Activated CD4-positive, alpha-beta T cell treated with anti-CD3 and anti-CD28 coated beads, Interleukin-2, amount 10 ng/mL, durations not matched to agents 24 days and 14 days (primary cell): ENCODE data around the gene VSTM2L. TPM values are rescaled to one million over a fixed set of nuclear protein-coding genes. Genes with fewer than 3 reads are reported as not detected.

ENCODE experiments used
- DNase-seq: peaks from one replicate; pipeline ENCODE4 v3.0.0; 2022
- H3K27ac Mint-ChIP-seq: one replicate; pipeline ENCODE4 v1.8.0; 2022; ENCODE audit warnings: mild to moderate bottlenecking, mixed read lengths
- H3K27me3 Mint-ChIP-seq: one replicate; pipeline ENCODE4 v1.8.0; 2022; ENCODE audit warnings: mixed read lengths
- H3K36me3 Mint-ChIP-seq: one replicate; pipeline ENCODE4 v1.8.0; 2022; ENCODE audit warnings: low read depth, mild to moderate bottlenecking, mixed read lengths
- H3K4me1 Mint-ChIP-seq: one replicate; pipeline ENCODE4 v1.8.0; 2021; ENCODE audit warnings: mixed read lengths
- H3K4me3 Mint-ChIP-seq: one replicate; pipeline ENCODE4 v1.8.0; 2022; ENCODE audit warnings: mild to moderate bottlenecking, moderate library complexity, mixed read lengths
- H3K9me3 Mint-ChIP-seq: one replicate; pipeline ENCODE4 v1.8.0; 2021; ENCODE audit warnings: mixed read lengths
- intact Hi-C: fragments of 100-400 bp; cut with micrococcal nuclease; formaldehyde crosslinking; loops from one replicate; pipeline ENCODE4 v1.15.1; 2023
- total RNA-seq: library from RNA; stranded (reverse); gene quantifications from 2 replicates; pipeline ENCODE4 v1.2.3, GENCODE V29; 2022

Gene VSTM2L
- total RNA-seq, 1 donor from 2014 or later: 0.09 TPM

DNA sequence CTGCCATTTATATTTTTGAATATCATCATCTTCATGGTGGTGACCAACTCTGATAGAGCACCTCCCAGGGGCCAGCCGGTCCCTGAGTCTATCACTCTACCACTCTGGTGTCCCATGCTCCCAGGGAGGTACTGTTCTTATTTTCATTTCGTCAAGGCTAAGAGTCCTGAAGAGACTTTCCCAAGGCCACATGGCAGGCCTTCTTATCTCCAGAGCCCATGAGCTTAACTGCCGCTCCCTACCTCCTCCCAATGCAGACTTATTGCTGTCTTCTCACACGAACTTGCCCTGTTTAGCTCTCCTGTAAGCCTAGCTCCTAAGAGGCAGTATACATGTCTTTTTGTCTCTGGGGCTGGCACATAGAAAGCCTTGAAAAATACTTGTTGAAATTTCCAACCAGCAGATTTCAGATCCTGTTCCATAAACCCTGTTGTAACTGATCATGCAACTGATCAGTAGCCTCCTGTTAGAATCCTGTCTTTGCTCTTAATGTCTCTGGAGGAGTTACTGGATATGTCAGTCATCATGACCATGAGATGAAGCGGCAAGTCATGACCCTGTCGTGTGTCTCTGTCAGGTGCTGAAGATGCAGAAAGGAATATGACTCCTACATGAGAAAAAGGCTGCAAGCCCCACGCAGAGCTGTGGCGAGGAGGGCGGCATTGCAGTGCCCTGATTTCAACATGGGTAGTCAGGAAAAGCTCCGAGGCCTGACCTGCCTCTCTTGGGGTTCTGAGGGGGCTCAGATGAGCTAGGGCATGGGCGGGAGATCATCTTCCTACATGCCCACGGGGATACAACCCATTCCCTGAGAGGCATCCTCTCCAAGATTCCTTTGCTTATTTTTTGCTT is 70.4 kb downstream of the VSTM2L start:
- H3K27ac Mint-ChIP-seq: no peak overlapping the region
- no peaks in the 10 kb centered on the region for H3K27me3 Mint-ChIP-seq
- H3K36me3 Mint-ChIP-seq: peaks cover 1% of the 10 kb centered on the region
- intact Hi-C loops: no loop called here
- H3K9me3 Mint-ChIP-seq: peaks cover 6% of the 10 kb centered on the region
- no peak overlapping the region for H3K4me3 Mint-ChIP-seq
- DNase-seq: no peak
- H3K4me1 Mint-ChIP-seq: peaks cover 3% of the 10 kb centered on the region

DNA sequence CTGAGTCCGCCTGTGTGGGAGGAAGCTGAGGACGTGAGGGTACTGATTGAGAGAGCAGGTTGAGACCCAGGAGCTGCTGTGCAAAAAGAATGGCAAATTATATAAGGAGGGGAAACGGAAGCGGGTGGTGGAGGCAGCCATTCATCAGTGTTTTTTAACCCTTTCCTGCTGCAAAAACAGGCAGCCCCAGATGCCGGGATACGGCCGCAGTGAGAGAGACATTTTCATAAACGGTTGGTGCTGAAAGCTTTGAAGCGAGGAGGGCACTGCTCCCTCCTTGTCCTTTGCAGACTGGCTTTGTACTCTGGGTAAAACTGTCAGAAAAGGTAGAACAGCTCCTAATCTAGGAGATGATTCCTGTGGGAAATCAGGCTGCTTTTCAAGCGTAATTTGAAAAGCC is 74.0 kb downstream of the VSTM2L start:
- H3K9me3 Mint-ChIP-seq: no peaks in the 10 kb centered on the region
- peaks cover 3% of the 10 kb centered on the region for H3K4me1 Mint-ChIP-seq
- DNase-seq: no peak
- H3K36me3 Mint-ChIP-seq: peaks cover 5% of the 10 kb centered on the region
- H3K4me3 Mint-ChIP-seq: no peak overlapping the region
- intact Hi-C loops: no loop called here
- H3K27me3 Mint-ChIP-seq: no peaks in the 10 kb centered on the region
- H3K27ac Mint-ChIP-seq: no peak overlapping the region

DNA sequence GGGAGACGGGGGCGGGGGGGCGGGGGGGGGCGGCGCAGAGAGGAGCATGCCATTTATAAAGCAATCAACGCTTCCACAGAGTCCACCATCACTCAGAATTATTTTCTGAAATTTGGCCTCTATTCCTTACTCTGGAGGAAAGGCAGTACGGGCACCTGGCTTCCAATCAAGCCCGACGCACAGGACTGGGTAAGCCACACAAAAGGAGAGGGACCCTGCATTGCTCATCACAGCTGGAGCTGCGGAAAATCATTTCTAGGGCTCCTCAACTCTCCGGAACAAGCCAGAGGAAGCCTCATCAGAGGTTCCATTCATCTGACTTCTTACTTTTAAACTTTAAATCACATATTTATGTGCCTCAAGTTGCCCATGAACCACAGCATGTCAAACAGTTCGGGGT is 74.4 kb downstream of the VSTM2L start:
- Mint-ChIP-seq H3K27ac (no peak overlapping the region), H3K4me3 (no peak overlapping the region), H3K9me3 (no peaks in the 10 kb centered on the region), H3K36me3 (peaks cover 6% of the 10 kb centered on the region), H3K27me3 (no peaks in the 10 kb centered on the region), H3K4me1 (peaks cover 3% of the 10 kb centered on the region)
- no peak for DNase-seq
- intact Hi-C loops: no loop called here

DNA sequence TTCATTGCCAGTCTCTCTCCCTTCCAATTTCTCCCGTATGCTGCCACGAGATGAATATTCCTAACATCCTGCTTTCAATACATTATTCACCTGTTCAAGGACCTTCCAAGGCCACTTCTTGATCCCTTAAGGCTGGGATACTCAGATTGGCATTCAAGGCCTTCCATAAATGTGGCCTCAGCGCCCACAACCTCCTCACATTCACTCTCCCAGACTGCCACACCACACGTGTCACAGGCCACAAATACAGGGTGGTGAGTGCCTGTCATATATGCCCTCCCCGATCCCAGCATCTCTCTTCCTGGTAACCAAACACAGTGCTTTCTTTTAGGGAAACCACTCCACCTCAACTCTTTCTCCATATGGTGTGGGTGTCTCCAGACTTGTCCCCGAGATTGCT is 74.9 kb downstream of the VSTM2L start:
- no peaks in the 10 kb centered on the region for H3K9me3 Mint-ChIP-seq
- H3K36me3 Mint-ChIP-seq: peaks cover 10% of the 10 kb centered on the region
- no peak overlapping the region for H3K4me3 Mint-ChIP-seq
- H3K27ac Mint-ChIP-seq: no peak overlapping the region
- H3K27me3 Mint-ChIP-seq: no peaks in the 10 kb centered on the region
- no peak for DNase-seq
- peaks cover 3% of the 10 kb centered on the region for H3K4me1 Mint-ChIP-seq
- intact Hi-C loops: no loop called here

DNA sequence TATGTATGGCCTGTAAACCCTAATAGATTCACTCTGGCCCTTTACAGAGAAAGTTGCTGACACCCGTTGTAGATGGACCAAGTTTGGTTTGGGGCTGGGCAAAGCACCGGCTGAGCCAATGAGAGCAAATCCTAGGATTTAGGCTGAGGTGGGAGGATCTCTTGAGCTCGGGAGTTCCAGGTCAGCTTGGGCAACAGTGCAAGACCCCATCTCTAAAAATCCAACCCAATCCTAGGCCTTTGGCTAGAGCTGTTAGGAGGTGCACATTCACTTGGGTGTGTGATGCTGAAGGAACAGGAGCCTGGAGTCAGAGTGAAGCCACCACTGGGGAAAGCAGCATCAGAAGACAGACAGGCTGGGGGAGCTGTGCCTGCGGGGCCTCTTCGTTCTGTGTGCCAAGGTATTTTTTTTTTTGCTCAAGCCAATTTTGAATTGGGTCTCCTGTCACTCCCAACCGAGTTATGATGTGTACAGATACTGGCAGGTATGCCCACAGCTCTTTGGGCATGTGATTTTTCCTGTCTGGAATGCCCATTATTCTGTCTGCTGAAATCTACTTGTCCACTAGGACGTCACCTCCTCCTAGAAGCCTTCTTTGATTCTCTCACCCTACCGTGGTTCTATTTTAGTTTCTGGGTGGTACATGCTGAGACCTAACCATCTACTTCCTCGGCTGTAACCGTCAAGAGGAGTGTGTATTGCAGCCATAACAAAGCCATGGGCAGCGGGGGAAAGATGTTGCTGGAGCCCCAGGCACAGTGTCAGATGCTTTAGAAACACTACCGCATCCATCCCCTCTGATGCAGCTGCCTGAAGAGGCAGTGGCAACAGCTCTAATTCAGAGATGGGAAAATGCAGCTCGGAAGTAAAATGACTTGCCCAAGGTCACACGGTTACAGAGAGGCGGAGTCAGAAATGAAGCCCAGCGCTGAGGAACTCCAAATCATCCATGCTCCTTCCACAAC is 76.4 kb downstream of the VSTM2L start:
- Mint-ChIP-seq H3K4me3 (no peak overlapping the region), H3K4me1 (peaks cover 3% of the 10 kb centered on the region), H3K27ac (no peak overlapping the region), H3K27me3 (no peaks in the 10 kb centered on the region), H3K36me3 (peaks cover 17% of the 10 kb centered on the region), H3K9me3 (no peaks in the 10 kb centered on the region)
- DNase-seq: no peak
- intact Hi-C loops: no loop called here

DNA sequence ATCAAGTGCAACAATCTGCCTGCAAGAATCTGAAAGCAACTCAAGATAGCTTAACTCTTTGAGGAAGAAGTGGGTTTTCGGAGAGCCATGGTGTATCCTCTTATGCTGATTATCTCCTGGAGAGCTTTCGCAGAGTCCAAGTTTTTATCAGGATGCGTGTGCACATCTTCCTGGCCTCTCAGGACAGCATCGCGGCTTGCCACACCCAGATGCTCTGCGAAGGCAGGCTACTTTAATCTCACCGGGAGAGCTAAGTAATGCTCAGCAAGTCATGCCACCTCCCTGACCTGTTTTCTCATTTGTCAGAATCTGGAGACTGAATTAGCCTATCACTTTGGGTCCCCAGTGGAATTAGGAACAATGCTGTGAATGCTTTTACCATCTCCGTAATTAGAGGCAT is 77.5 kb downstream of the VSTM2L start:
- peaks cover 17% of the 10 kb centered on the region for H3K36me3 Mint-ChIP-seq
- H3K4me3 Mint-ChIP-seq: no peak overlapping the region
- no peaks in the 10 kb centered on the region for H3K9me3 Mint-ChIP-seq
- DNase-seq: no peak
- no peaks in the 10 kb centered on the region for H3K27me3 Mint-ChIP-seq
- H3K4me1 Mint-ChIP-seq: peaks cover 3% of the 10 kb centered on the region
- intact Hi-C loops: no loop called here
- no peak overlapping the region for H3K27ac Mint-ChIP-seq

DNA sequence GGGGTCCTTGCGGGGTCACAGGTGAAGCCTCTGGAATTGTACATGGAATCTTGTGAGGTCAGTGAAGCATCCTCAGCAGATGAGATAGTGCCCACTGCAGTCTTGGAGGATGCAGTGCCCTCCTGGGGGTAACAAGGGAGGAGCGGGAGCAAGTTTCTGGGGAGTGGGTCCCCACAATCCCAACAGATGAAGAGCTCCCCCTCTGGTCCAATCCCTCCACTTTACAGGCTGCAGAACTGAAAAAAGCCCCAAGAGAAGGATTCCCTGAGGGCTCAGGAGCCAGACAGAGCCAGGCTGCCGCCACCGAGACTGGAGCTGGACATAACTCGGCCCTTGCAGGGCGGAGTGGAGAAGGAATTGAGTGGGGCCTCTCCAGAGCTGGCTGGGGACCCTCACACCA is 77.9 kb downstream of the VSTM2L start:
- Mint-ChIP-seq H3K27ac (no peak overlapping the region), H3K36me3 (peaks cover 17% of the 10 kb centered on the region), H3K4me3 (no peak overlapping the region), H3K27me3 (no peaks in the 10 kb centered on the region), H3K9me3 (no peaks in the 10 kb centered on the region), H3K4me1 (peaks cover 3% of the 10 kb centered on the region)
- intact Hi-C loops: no loop called here
- DNase-seq: no peak

DNA sequence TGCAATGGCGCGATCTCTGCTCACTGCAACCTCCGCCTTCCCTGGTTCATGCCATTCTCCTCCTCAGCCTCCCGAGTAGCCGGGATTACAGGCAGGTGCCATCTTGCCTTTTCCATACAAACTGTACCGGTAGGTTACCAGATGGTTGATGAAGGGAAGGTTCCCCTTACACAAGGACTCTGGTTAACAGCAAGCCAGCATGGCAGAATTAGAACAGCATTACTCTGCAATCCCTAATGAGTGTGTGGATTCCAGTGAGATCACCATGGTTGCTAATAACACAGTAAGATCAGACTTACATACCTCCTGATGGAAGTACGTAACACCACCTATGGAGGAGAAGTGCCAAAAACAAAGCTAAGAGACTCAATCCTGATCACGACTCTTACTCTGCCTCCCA is 78.6 kb downstream of the VSTM2L start:
- no peak overlapping the region for H3K27ac Mint-ChIP-seq
- peaks cover 3% of the 10 kb centered on the region for H3K4me1 Mint-ChIP-seq
- DNase-seq: no peak
- no peak overlapping the region for H3K4me3 Mint-ChIP-seq
- intact Hi-C loops: no loop called here
- H3K9me3 Mint-ChIP-seq: no peaks in the 10 kb centered on the region
- H3K36me3 Mint-ChIP-seq: peaks cover 17% of the 10 kb centered on the region
- no peaks in the 10 kb centered on the region for H3K27me3 Mint-ChIP-seq

DNA sequence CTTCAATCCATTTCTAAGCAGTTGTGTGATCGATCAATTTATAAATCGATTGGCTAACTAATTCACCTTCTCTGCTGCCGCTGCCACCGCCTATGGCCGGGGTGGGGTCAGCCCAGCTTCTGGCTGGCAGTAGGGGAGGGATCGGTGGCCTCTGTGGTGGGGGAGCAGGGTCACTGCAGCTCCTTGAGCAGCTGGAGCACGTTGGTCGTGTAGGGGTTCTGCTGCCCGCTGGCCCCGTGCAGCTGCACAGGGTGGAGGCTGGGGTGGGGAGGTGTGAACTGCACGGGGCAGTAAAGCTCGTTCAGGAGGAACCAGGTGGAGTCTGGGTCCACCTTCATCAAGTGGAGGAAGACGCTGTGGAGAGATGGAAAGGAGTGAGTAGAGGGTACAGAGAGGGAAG is 80.4 kb downstream of the VSTM2L start:
- Mint-ChIP-seq H3K9me3 (no peaks in the 10 kb centered on the region), H3K36me3 (peaks cover 21% of the 10 kb centered on the region), H3K27ac (no peak overlapping the region), H3K27me3 (no peaks in the 10 kb centered on the region), H3K4me1 (no peaks in the 10 kb centered on the region), H3K4me3 (no peak overlapping the region)
- no peak for DNase-seq
- intact Hi-C loops: no loop called here

DNA sequence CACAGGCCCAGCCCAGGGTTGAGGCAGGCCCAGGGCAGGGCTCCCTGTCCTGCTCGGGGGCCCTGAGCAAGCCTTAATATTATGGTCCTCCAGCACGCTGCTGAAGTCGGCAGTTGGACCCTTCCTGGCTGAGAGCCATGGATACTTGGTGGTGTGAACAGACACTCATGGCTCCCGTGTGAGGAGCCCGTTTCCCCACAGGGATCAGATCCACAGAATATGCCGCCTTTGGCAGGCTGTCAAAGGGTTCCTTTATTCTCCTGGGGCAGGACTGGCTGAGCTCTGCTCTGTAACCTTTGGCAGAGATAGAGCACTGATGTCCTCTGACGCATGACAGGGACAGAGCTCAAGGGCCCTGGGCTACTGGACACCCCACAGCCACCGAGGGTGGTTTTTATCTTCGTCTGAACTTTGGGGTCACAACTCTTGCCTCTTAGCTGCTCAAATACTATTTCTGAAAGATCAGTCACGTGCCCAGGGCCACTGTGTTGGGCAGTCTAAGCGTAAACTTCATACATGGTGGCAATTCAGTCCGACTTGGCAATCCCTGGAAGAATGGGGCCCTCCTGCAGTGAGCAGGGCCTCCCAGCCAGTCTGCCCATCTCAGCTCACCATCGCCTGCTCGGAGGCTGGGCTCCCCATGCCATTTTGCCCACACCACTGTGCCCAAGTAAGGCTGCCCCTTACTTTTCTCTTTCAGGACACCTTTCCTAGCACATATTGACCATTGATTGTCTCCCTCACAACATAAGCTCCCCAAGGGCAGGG is 81.3 kb downstream of the VSTM2L start:
- Mint-ChIP-seq H3K4me1 (no peaks in the 10 kb centered on the region), H3K4me3 (no peak overlapping the region), H3K27me3 (no peaks in the 10 kb centered on the region), H3K27ac (no peak overlapping the region), H3K36me3 (peaks cover 26% of the 10 kb centered on the region), H3K9me3 (no peaks in the 10 kb centered on the region)
- DNase-seq: no peak
- intact Hi-C loops: no loop called here

DNA sequence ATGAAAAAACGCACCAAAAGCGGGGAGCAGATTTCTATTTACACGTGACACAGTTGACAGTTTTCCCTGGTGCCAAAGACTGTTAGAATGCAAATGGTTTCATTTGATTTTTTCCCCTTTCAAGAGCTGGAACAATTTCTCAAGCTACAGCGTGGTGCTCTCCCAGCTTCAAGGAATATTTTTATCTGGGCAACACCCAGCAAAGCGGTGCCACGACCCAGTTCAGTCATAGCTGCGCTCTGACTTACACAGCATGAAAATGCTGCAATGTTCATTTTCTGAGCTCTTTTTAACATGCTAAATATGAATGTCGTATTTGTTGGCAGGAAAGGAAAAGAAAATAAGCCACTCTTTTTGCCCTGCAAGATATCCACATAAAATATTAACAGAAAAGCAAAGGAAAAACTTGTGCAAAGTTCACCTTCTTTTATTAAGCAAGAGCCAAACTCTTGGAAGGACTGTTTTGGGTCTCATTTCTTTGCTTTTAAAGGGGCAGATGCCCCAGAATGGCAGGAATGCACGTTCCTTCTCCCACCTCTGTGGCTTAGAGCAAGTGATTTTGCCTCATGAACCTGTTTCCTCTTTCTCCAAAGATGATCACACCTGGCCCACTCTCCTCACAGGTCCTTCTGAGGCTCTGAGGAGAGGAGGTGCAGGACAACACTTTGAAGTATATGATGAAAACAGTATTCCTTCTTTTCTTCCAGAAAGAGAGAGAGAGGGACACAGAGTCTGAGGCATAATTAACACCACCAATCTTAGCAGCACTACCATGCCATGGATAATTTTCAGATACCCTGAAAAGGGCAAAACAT is 83.3 kb downstream of the VSTM2L start:
- H3K9me3 Mint-ChIP-seq: no peaks in the 10 kb centered on the region
- H3K36me3 Mint-ChIP-seq: peaks cover 33% of the 10 kb centered on the region

DNA sequence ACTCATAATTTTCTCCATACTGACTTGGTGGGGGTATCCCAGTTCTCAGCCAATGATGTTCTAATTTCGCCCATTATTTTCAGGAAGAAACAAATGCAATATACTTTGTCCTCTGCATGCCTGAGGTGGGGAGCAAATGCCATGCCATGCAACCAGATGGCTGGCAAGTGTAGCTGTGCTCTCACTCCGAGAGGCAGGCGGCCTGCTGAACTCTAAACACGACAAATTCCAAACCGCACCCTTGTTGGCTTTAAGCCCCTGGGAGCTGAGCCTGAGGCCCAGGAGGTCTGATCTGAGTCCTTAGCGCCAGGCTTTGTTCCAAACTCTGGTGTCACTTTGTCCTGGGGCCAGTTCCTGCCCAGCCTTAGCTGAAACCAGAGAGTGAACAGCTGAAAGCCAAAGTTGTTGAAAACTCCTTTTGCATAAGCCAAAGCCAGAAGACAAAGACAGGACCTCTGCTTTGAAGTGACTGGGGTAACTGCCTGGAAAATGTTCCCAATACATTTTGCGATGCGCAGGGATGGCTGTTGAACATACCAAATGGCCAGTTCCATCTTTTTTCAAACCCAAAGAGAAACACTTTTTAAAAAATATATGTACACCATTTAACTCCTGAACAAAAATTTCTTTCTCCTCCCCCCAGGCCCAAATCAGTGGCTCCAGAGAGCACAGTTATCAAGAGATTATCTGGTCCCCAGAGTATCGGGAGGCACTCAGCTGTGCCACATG is 84.1 kb downstream of the VSTM2L start:
- intact Hi-C loops: no loop called here
- H3K27ac Mint-ChIP-seq: no peak overlapping the region
- no peak for DNase-seq
- H3K4me1 Mint-ChIP-seq: peaks cover 22% of the 10 kb centered on the region
- H3K9me3 Mint-ChIP-seq: no peaks in the 10 kb centered on the region
- no peaks in the 10 kb centered on the region for H3K27me3 Mint-ChIP-seq
- H3K36me3 Mint-ChIP-seq: peaks cover 34% of the 10 kb centered on the region
- H3K4me3 Mint-ChIP-seq: no peak overlapping the region

More for the DNA sequence above, 83.3 kb downstream of the VSTM2L start:
- Mint-ChIP-seq H3K4me1 (peaks cover 16% of the 10 kb centered on the region), H3K27me3 (no peaks in the 10 kb centered on the region), H3K4me3 (no peak overlapping the region), H3K27ac (no peak overlapping the region)
- DNase-seq: no peak
- intact Hi-C loops: no loop called here
